Activated CD8-positive, alpha-beta memory T cell treated with anti-CD3 and anti-CD28 coated beads, Interleukin-2, amount 50 U/mL, for 24 hours (primary cell): Measurements from ENCODE around the gene RACK1.

ENCODE experiments used
- DNase-seq: peaks from one replicate; pipeline ENCODE4 v3.0.0-alpha.2; 2020; ENCODE audit errors: extremely low read depth

RACK1 gene

DNA sequence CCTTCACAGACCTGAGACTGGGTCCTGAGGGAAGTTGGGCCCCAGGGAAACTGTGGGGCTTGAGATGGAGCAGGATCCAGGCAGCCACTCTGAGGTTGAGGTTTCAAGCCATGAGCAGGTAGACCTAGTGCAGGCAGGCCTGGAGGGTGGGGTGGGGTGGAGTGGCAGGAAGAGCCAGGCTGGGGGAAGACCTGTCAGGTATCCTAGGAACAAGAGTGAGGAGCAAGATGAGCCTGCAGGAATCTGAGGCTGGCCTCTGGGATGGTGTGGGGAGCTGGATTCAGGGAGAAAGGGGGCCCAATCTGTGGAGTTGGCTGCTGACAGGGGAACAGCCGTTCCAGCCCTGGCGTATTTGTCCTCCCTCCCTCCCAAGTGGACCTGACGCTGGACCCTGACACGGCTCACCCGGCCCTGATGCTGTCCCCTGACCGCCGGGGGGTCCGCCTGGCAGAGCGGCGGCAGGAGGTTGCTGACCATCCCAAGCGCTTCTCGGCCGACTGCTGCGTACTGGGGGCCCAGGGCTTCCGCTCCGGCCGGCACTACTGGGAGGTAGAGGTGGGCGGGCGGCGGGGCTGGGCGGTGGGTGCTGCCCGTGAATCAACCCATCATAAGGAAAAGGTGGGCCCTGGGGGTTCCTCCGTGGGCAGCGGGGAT is 9.8 kb downstream of the RACK1 start:
- no peak for DNase-seq

- no peak for DNase-seq
Observed at GRCh38 chr5:181233088-181233800, 10.5 kb downstream of the RACK1 start.

DNA sequence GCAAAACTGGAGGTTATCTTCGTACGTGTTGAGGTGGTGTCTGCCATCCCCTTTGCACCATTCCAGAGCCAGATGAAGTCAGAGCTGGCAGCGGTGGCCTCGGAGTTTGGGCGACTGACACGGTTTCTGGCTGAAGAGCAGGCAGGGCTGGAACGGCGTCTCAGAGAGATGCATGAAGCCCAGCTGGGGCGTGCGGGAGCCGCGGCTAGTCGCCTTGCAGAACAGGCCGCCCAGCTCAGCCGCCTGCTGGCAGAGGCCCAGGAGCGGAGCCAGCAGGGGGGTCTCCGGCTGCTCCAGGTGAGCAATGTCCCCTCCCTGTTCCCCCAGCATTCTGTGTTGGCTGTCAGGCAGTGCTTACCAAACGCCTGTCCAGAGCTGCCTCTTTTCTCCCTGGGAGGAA is 11.1 kb downstream of the RACK1 start:
- no peak for DNase-seq

DNA sequence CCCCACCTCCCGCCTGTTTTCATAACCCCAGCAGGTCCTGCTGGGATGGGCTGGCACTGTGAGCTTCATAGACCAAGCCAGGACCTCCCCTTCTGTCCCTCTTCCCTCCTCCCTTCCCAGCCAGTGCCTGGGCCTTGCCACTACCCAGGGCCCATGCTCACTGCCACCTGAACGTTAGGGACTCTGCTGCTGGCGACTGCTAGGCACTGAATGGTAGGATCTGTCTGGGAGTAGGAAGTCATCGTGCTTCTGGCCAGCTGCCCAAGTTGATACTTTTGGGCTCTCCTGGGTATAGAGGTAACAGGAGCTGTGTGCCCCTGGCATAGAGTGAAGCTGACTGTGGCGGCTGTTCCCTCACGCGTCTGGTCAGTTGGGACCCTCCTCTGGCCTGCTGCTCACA is 12.3 kb downstream of the RACK1 start:
- DNase-seq: no peak

DNA sequence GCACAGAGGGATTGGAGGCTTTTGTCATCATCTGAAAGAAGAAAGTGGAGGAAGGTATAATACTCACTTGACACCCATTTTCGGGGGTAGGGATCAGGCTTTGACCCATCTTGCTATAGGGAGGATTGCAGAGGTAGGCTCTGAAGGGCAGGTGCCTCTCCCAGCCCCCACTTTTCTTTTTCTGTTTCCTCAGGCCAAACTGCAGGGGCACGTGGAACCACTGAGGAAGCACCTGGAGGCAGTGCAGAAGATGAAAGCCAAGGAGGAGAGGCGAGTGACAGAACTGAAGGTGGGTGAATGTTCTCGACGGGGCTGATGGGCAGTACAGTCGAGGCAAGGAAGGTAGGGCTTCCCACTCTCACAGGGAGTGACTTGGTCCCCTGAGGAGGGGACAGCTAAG is 13.2 kb downstream of the RACK1 start:
- DNase-seq: no peak

DNA sequence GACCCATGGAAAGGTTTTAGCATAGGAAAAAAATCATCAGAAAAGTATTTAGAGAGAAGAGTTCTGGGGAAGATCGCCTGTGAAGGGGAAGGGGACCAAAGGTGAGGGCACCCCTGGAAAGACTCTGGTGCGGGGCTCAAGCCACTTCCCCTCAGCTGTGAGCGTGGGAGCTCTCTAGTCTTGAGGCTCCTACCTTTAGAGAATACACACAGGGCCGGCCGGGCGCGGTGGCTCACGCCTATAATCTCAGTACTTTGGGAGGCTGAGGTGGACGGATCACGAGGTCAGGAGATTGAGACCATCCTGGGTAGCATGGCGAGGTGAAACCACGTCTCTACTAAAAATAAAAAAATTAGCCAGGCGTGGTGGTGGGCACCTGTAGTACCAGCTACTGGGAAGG is 13.7 kb downstream of the RACK1 start:
- no peak for DNase-seq

- DNase-seq: no peak
Observed at GRCh38 chr5:181224390-181225229, 19.1 kb downstream of the RACK1 start.

DNA sequence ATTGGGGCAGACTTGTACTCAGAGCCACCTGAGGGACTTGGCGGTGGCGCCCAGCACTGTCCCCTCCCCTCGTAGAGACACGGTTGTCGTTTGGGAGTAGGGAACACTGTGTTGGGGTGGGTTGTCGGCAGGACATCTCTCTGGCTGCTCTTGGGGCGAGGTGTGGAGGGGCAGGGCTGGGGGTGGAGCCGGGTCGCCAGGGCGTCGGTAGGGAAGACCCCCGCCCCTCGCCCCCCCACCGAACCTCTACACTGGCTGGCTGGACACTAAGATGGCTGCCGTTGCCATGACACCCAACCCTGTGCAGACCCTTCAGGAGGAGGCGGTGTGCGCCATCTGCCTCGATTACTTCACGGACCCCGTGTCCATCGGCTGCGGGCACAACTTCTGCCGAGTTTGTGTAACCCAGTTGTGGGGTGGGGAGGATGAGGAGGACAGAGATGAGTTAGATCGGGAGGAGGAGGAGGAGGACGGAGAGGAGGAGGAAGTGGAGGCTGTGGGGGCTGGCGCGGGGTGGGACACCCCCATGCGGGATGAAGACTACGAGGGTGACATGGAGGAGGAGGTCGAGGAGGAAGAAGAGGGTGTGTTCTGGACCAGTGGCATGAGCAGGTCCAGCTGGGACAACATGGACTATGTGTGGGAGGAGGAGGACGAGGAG is 19.8 kb downstream of the RACK1 start:
- no peak for DNase-seq

GRCh38 chr5:181223058-181223728 is 20.5 kb downstream of the RACK1 start, which contains the start of gene TRIM41:
TRIM41 (plus strand) TSS chr5:181223281; CDS start chr5:181224000, 719 bp downstream.
- peak; percentile 94 for DNase-seq

- DNase-seq: no peak
Observed at GRCh38 chr5:181222630-181223057, 21.1 kb downstream of the RACK1 start.

- DNase-seq: peak; percentile 98
Observed at GRCh38 chr5:181221792-181222629, 21.7 kb downstream of the RACK1 start.

DNA sequence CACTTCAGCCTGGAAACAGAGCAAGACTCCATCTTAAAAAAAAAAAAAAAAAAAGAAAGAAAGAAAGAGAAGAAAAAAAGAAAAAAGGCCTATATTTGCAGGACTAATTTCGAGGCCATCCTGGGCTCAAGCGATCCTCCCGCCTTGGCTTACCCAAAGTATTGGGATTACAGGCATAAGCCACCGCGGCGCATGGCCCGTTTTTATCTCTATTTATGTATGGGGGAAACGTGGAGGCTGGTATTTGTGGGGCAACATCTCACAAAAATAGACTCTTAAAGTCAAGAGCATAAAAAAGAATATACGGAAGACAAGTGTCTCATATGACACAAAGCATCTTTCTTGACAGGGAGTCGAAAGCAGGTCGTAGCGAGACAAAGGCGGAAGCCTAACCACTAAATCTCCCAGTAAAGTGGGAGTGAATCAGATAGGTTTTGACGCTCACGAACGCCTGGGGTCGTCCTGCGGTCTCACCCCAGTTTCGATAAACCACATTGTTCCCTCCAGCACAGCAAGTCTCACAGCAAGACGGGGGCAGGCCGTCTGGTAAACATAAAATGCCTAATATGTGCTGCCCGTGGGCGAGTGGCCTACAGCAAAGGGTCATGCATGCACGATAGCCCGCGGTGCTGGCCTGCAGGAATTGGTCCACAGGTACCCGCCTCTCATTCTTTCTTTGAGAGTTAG is 22.5 kb downstream of the RACK1 start:
- no peak for DNase-seq

GRCh38 chr5:181220178-181220515 is 23.6 kb downstream of the RACK1 start:
- no peak for DNase-seq

- DNase-seq: no peak
Observed at GRCh38 chr5:181219262-181220177, 24.2 kb downstream of the RACK1 start.

GRCh38 chr5:181218795-181219124 is 24.9 kb downstream of the RACK1 start:
- no peak for DNase-seq

- DNase-seq: no peak
Observed at GRCh38 chr5:181217803-181218062, 26.0 kb downstream of the RACK1 start.

GRCh38 chr5:181217111-181217802 is 26.4 kb downstream of the RACK1 start:
- DNase-seq: no peak
